HepG2 (cell line): ENCODE data around the gene BCO1. TPM values are rescaled to one million over a fixed set of nuclear protein-coding genes. Genes with fewer than 3 reads are reported as not detected.

ENCODE experiments used
- ETV5 ChIP-seq: IDR thresholded peaks from 2 replicates; pipeline ENCODE4 v1.6.1; 2018; ENCODE audit warnings: missing biosample characterization, missing genetic modification reagents, inconsistent platforms, borderline replicate concordance
- GZF1 ChIP-seq: sonication (generic); formaldehyde crosslinking; IDR thresholded peaks from 2 replicates; pipeline ENCODE4 v1.5.1; 2020; ENCODE audit warnings: mild to moderate bottlenecking, missing genetic modification reagents
- HDAC2 ChIP-seq: sonication (generic); formaldehyde crosslinking; IDR thresholded peaks from 2 replicates; pipeline ENCODE4 v1.4.0; 2020; ENCODE audit warnings: missing genetic modification reagents
- HOXD1 ChIP-seq: sonication (generic); formaldehyde crosslinking; IDR thresholded peaks from 2 replicates; pipeline ENCODE4 v1.5.0; 2020; ENCODE audit warnings: missing genetic modification reagents
- IRX3 ChIP-seq: sonication (generic); formaldehyde crosslinking; IDR thresholded peaks from 2 replicates; pipeline ENCODE4 v1.8.1; 2023; ENCODE audit warnings: mild to moderate bottlenecking, low read depth, missing genetic modification reagents, borderline replicate concordance
- LCORL ChIP-seq, 2 experiments: fragments of 450-650 bp in 1 of 2; sonication (generic) in 1 of 2; formaldehyde crosslinking in 1 of 2; IDR thresholded peaks; 2 replicates each; pipeline versions ENCODE4 v1.5.0 to v1.6.1; 2017 to 2020; ENCODE audit warnings: antibody characterized with exemption in 1 of 2, missing genetic modification reagents in 1 of 2
- MIXL1 ChIP-seq: IDR thresholded peaks from 2 replicates; pipeline ENCODE4 v1.6.1; 2016
- MZF1 ChIP-seq: sonication (generic); formaldehyde crosslinking; IDR thresholded peaks from 2 replicates; pipeline ENCODE4 v1.8.1; 2023; ENCODE audit warnings: mild to moderate bottlenecking, missing genetic modification reagents, borderline replicate concordance
- TAF15 ChIP-seq: fragments of 200-400 bp; formaldehyde crosslinking; IDR thresholded peaks from one replicate; pipeline ENCODE4 v1.6.1; 2018; ENCODE audit warnings: mild to moderate bottlenecking, low read depth, low read length; ENCODE audit not compliant: poor library complexity, severe bottlenecking
- TFDP1 ChIP-seq: IDR thresholded peaks from 2 replicates; pipeline ENCODE4 v1.6.1; 2016; ENCODE audit warnings: missing compliant biosample characterization, missing genetic modification reagents, borderline replicate concordance
- THAP9 ChIP-seq: sonication (generic); formaldehyde crosslinking; IDR thresholded peaks from 2 replicates; pipeline ENCODE4; 2020; ENCODE audit warnings: missing genetic modification reagents, mild to moderate bottlenecking, borderline replicate concordance
- ZBTB3 ChIP-seq: sonication (generic); formaldehyde crosslinking; IDR thresholded peaks from 2 replicates; pipeline ENCODE4 v1.4.0; 2020; ENCODE audit warnings: low read depth, mild to moderate bottlenecking, moderate library complexity, missing genetic modification reagents, borderline replicate concordance
- ZNF530 ChIP-seq: sonication (generic); formaldehyde crosslinking; IDR thresholded peaks from 2 replicates; pipeline ENCODE4 v1.5.0; 2020; ENCODE audit warnings: low read depth, mild to moderate bottlenecking, missing genetic modification reagents
- ZNF572 ChIP-seq: sonication (generic); formaldehyde crosslinking; IDR thresholded peaks from 2 replicates; pipeline ENCODE4 v1.5.1; 2020; ENCODE audit warnings: mild to moderate bottlenecking, missing genetic modification reagents
- ZNF788 ChIP-seq: sonication (generic); formaldehyde crosslinking; IDR thresholded peaks from 2 replicates; pipeline ENCODE4 v1.5.0; 2020; ENCODE audit warnings: mild to moderate bottlenecking, missing genetic modification reagents, borderline replicate concordance
- polyA plus RNA-seq, 8 experiments: library from polyadenylated mRNA; depleted of rRNA in 3 of 8; stranded (reverse) in 7 of 8; unstranded in 1 of 8; fragments of >200 nt; fragmentation: Illumina TruSeq in 4 of 8; extraction: Trizol in 4 of 8; gene quantifications; 2 replicates each; pipeline versions ENCODE4 v1.2.1 to v1.2.3, GENCODE V29; 2011 to 2016; ENCODE audit warnings: low read depth in 4 of 8, missing spikeins in 1 of 8, mixed read lengths in 1 of 8; ENCODE audit not compliant: insufficient read depth in 1 of 8
- total RNA-seq, 5 experiments: library from RNA; depleted of rRNA; stranded (reverse); fragments of >200 nt; fragmentation: Illumina TruSeq; extraction: Trizol; gene quantifications; 2 replicates each; pipeline ENCODE4 v1.2.3, GENCODE V29; 2016; ENCODE audit warnings: low read depth in 1 of 5
- TF ChIP-seq, protein P1 (sequence below): sonication (generic); formaldehyde crosslinking; IDR thresholded peaks from 2 replicates; pipeline ENCODE4 v1.5.1; 2020; ENCODE audit warnings: missing genetic modification reagents, mild to moderate bottlenecking, borderline replicate concordance
- TF ChIP-seq, protein P2 (sequence below): IDR thresholded peaks from 2 replicates; pipeline ENCODE4 v1.6.1; 2016; ENCODE audit warnings: low read depth, missing genetic modification reagents, missing compliant biosample characterization

BCO1 gene
- total and polyA plus RNA-seq, 2 of the 13 experiments (the other 11 are each of a cell fraction or from before 2014, with no cell fraction given), result 0.11 TPM; not detected in 1

GRCh38 chr16:81314603-81315270 is 76.2 kb downstream of the BCO1 start, which contains the start of gene GAN (continued):
- TF ChIP-seq IRX3 (CRISPR knock-in tag), result 0 out of 2 replicates have a peak, but pooled peaks have one; percentile 64
- TF ChIP-seq MZF1 (CRISPR knock-in tag), result 0 out of 2 replicates have a peak, but pooled peaks have one; percentile 29
- TF ChIP-seq MIXL1 (CRISPR knock-in tag), result peak; percentile 30; the same call in 1 of the 2 replicates
- TF ChIP-seq GZF1 (CRISPR knock-in tag), result no peak
- TF ChIP-seq, protein P1, sequence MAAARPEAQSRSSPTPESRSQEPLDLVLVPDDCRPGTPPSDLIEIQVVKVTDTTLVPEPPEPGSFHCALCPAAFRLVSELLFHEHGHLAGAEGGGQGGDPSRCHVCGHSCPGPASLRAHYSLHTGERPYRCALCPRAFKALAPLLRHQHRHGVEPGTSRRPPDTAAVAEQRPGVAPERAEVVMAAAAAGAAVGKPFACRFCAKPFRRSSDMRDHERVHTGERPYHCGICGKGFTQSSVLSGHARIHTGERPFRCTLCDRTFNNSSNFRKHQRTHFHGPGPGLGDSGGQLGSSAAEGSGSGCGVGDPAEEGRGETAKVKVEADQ (CRISPR knock-in tag), result peak; percentile 94
- TF ChIP-seq ZBTB3 (CRISPR knock-in tag), result 0 out of 2 replicates have a peak, but pooled peaks have one; percentile 89
- TF ChIP-seq HOXD1 (CRISPR knock-in tag), result peak; percentile 71; the same call in 1 of the 2 replicates
- peak; percentile 88; the same call in 1 of the 2 replicates for TF ChIP-seq TFDP1 (CRISPR knock-in tag)
- TF ChIP-seq LCORL (IDR thresholded peaks at IDR 0.05), result no peak
- TF ChIP-seq LCORL (CRISPR knock-in tag; IDR thresholded peaks at IDR 0.05), result peak; percentile 47; the same call in 1 of the 2 replicates
- TF ChIP-seq, protein P2, sequence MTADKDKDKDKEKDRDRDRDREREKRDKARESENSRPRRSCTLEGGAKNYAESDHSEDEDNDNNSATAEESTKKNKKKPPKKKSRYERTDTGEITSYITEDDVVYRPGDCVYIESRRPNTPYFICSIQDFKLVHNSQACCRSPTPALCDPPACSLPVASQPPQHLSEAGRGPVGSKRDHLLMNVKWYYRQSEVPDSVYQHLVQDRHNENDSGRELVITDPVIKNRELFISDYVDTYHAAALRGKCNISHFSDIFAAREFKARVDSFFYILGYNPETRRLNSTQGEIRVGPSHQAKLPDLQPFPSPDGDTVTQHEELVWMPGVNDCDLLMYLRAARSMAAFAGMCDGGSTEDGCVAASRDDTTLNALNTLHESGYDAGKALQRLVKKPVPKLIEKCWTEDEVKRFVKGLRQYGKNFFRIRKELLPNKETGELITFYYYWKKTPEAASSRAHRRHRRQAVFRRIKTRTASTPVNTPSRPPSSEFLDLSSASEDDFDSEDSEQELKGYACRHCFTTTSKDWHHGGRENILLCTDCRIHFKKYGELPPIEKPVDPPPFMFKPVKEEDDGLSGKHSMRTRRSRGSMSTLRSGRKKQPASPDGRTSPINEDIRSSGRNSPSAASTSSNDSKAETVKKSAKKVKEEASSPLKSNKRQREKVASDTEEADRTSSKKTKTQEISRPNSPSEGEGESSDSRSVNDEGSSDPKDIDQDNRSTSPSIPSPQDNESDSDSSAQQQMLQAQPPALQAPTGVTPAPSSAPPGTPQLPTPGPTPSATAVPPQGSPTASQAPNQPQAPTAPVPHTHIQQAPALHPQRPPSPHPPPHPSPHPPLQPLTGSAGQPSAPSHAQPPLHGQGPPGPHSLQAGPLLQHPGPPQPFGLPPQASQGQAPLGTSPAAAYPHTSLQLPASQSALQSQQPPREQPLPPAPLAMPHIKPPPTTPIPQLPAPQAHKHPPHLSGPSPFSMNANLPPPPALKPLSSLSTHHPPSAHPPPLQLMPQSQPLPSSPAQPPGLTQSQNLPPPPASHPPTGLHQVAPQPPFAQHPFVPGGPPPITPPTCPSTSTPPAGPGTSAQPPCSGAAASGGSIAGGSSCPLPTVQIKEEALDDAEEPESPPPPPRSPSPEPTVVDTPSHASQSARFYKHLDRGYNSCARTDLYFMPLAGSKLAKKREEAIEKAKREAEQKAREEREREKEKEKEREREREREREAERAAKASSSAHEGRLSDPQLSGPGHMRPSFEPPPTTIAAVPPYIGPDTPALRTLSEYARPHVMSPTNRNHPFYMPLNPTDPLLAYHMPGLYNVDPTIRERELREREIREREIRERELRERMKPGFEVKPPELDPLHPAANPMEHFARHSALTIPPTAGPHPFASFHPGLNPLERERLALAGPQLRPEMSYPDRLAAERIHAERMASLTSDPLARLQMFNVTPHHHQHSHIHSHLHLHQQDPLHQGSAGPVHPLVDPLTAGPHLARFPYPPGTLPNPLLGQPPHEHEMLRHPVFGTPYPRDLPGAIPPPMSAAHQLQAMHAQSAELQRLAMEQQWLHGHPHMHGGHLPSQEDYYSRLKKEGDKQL (CRISPR knock-in tag), result no peak; the same call in 1 of the 2 replicates
- peak; percentile 76; the same call in 1 of the 2 replicates for TF ChIP-seq THAP9 (CRISPR knock-in tag)
- TF ChIP-seq HDAC2 (CRISPR knock-in tag), result peak; percentile 82
- TF ChIP-seq ETV5 (CRISPR knock-in tag), result peak; percentile 65; the same call in 1 of the 2 replicates
- TF ChIP-seq ZNF530, result no peak
- TF ChIP-seq ZNF572 (CRISPR knock-in tag), result no peak
- no peak for TF ChIP-seq TAF15
- no peak; the same call in 1 of the 2 replicates for TF ChIP-seq ZNF788 (CRISPR knock-in tag)
